Measurements from ENCODE around the gene PLEK2.
"Not testable (repeated sequence)": the region's sequence is repeated elsewhere in the genome, so short reads cannot be mapped to it uniquely, and the experiment has no call there.

The PLEK2 gene

DNA sequence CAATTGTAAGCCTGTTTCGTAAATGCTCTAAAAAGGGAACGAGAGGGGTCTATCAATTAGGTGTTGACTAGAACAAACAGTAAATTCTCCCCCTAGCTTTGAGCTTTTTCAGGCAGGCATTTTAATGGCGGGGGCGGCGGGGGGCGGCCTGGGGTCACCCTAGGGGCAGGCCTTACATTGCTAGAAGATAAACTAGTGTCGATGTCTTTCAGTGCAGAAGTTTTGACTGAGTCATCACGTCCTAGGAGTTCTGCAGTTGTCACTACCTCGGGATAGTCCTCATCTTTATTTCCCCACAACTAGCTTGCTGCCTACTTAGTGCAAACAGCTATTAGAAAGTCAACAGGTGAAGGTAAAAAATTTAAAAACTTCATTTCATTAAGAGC, 54.0 kb downstream of the PLEK2 start:
- no peak for DNase-seq

- DNase-seq, result no peak
These were observed 54.6 kb downstream of the PLEK2 start for GRCh38 chr14:67357186-67357968.

GRCh38 chr14:67352055-67352454, 59.9 kb downstream of the PLEK2 start:
- DNase-seq, result no peak

DNA sequence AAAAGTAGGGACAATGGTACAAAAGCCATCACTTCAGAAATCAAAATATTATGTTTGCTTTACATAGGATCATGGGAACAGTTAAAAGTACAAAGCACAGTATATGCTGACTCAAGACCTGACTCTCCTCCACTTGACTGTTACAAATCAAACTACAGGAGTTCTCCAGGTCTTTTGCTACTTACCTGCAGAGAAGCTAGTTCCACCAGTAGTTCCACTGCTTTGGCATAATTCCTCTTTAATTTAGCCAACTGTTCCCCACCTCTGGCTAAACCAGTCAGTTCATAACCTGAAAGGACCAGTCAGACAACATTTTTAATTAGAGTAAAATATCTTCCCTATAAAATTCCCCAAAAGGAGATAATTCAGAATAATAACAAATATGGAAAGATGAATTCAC, 66.4 kb downstream of the PLEK2 start:
- no peak for DNase-seq

GRCh38 chr14:67343601-67344230, 68.2 kb downstream of the PLEK2 start:
- DNase-seq, result no peak

- DNase-seq, result not testable (repeated sequence)
These were observed 70.7 kb downstream of the PLEK2 start for GRCh38 chr14:67341231-67341630.

Measured in activated CD8-positive, alpha-beta memory T cell treated with anti-CD3 and anti-CD28 coated beads, Interleukin-2, amount 50 U/mL, for 48 hours (primary cell).